Mesothelial cell of epicardium (in vitro differentiated cells): ENCODE data around the gene RBM8A. TPM values are rescaled to one million over a fixed set of nuclear protein-coding genes. Genes with fewer than 3 reads are reported as not detected.

ENCODE experiments used
- DNase-seq, 2 experiments: peaks; one replicate each; pipeline ENCODE4 v3.0.0; 2021; ENCODE audit warnings: low spot score in 2 of 2; ENCODE audit not compliant: unreplicated experiment in 2 of 2
- H3K27ac Mint-ChIP-seq: 2 replicates; pipeline ENCODE4 v1.8.0; 2021; ENCODE audit warnings: mixed read lengths
- H3K27me3 Mint-ChIP-seq: 2 replicates; pipeline ENCODE4 v1.8.0; 2021; ENCODE audit warnings: low read depth, mixed read lengths
- H3K36me3 Mint-ChIP-seq: 2 replicates; pipeline ENCODE4 v1.8.0; 2021; ENCODE audit warnings: mixed read lengths
- H3K4me1 Mint-ChIP-seq: 2 replicates; pipeline ENCODE4 v1.8.0; 2021; ENCODE audit warnings: mixed read lengths
- H3K4me3 Mint-ChIP-seq: 2 replicates; pipeline ENCODE4 v1.8.0; 2021; ENCODE audit warnings: mild to moderate bottlenecking, moderate library complexity, mixed read lengths
- H3K9me3 Mint-ChIP-seq: 2 replicates; pipeline ENCODE4 v1.8.0; 2021; ENCODE audit warnings: mixed read lengths
- CTCF ChIP-seq: fragments of 200-600 bp; sonication (generic); IDR thresholded peaks from one replicate; pipeline ENCODE4 v1.5.0; 2021; ENCODE audit warnings: antibody characterized with exemption; ENCODE audit not compliant: unreplicated experiment
- total RNA-seq: library from RNA; stranded (reverse); gene quantifications from 3 replicates; pipeline ENCODE4 v1.2.1, GENCODE V29; 2021

Gene RBM8A
- total RNA-seq, 1 donor from 2014 or later, result 148 TPM

GRCh38 chr1:145953861-145954260 lies 26.6 kb upstream of the RBM8A start:
- no peaks in the 10 kb centered on the region for H3K9me3 Mint-ChIP-seq
- no peaks in the 10 kb centered on the region for H3K36me3 Mint-ChIP-seq
- no peak for DNase-seq
- no peak overlapping the region for H3K27ac Mint-ChIP-seq
- H3K4me1 Mint-ChIP-seq, result peaks cover 25% of the 10 kb centered on the region
- no peak for TF ChIP-seq CTCF
- no peak overlapping the region for H3K4me3 Mint-ChIP-seq
- H3K27me3 Mint-ChIP-seq, result peaks cover 39% of the 10 kb centered on the region

- H3K9me3 Mint-ChIP-seq, result no peaks in the 10 kb centered on the region
- H3K27me3 Mint-ChIP-seq, result peaks cover 29% of the 10 kb centered on the region
- no peaks in the 10 kb centered on the region for H3K36me3 Mint-ChIP-seq
- no peak overlapping the region for H3K27ac Mint-ChIP-seq
- DNase-seq, result no peak
- H3K4me1 Mint-ChIP-seq, result peaks cover 21% of the 10 kb centered on the region
- no peak overlapping the region for H3K4me3 Mint-ChIP-seq
- TF ChIP-seq CTCF, result no peak
These were observed 25.6 kb upstream of the RBM8A start for GRCh38 chr1:145952903-145953302.

GRCh38 chr1:145951526-145951925 lies 24.2 kb upstream of the RBM8A start:
- no peak for DNase-seq
- Mint-ChIP-seq H3K9me3 (no peaks in the 10 kb centered on the region), H3K27ac (no peak overlapping the region), H3K36me3 (peaks cover 2% of the 10 kb centered on the region), H3K27me3 (peaks cover 25% of the 10 kb centered on the region), H3K4me3 (no peak overlapping the region), H3K4me1 (peaks cover 13% of the 10 kb centered on the region)
- TF ChIP-seq CTCF, result no peak

GRCh38 chr1:145949219-145949618 lies 21.9 kb upstream of the RBM8A start:
- no peaks in the 10 kb centered on the region for H3K9me3 Mint-ChIP-seq
- H3K4me1 Mint-ChIP-seq, result peaks cover 5% of the 10 kb centered on the region
- no peak for DNase-seq
- H3K27me3 Mint-ChIP-seq, result peaks cover 7% of the 10 kb centered on the region
- no peak overlapping the region for H3K4me3 Mint-ChIP-seq
- no peak overlapping the region for H3K27ac Mint-ChIP-seq
- H3K36me3 Mint-ChIP-seq, result peaks cover 2% of the 10 kb centered on the region
- no peak for TF ChIP-seq CTCF

GRCh38 chr1:145947551-145947950 lies 20.3 kb upstream of the RBM8A start:
- Mint-ChIP-seq H3K27me3 (no peaks in the 10 kb centered on the region), H3K4me1 (peaks cover 4% of the 10 kb centered on the region), H3K36me3 (peaks cover 2% of the 10 kb centered on the region), H3K9me3 (no peaks in the 10 kb centered on the region), H3K27ac (no peak overlapping the region), H3K4me3 (no peak overlapping the region)
- DNase-seq, result no peak
- TF ChIP-seq CTCF, result no peak

GRCh38 chr1:145946477-145946986 lies 19.2 kb upstream of the RBM8A start:
- Mint-ChIP-seq H3K9me3 (no peaks in the 10 kb centered on the region), H3K4me3 (no peak overlapping the region), H3K4me1 (peaks cover 4% of the 10 kb centered on the region), H3K36me3 (peaks cover 2% of the 10 kb centered on the region), H3K27ac (no peak overlapping the region), H3K27me3 (no peaks in the 10 kb centered on the region)
- TF ChIP-seq CTCF, result no peak
- DNase-seq, result no peak
